Osteocyte (in vitro differentiated cells): ENCODE results near the gene ZNF629. TPM values are rescaled to one million over a fixed set of nuclear protein-coding genes. Genes with fewer than 3 reads are reported as not detected.

ENCODE experiments used
- DNase-seq: peaks from one replicate; pipeline ENCODE4 v3.0.0; 2021; ENCODE audit warnings: mixed read lengths; ENCODE audit not compliant: unreplicated experiment; ENCODE audit errors: extremely low spot score
- H3K27ac Mint-ChIP-seq: one replicate; pipeline ENCODE4 v1.8.0; 2021; ENCODE audit warnings: mild to moderate bottlenecking, mixed read lengths; ENCODE audit not compliant: unreplicated experiment
- H3K27me3 Mint-ChIP-seq: one replicate; pipeline ENCODE4 v1.8.0; 2021; ENCODE audit warnings: mixed read lengths; ENCODE audit not compliant: unreplicated experiment
- H3K36me3 Mint-ChIP-seq: one replicate; pipeline ENCODE4 v1.8.0; 2021; ENCODE audit warnings: mixed read lengths; ENCODE audit not compliant: unreplicated experiment
- H3K4me1 Mint-ChIP-seq: one replicate; pipeline ENCODE4 v1.8.0; 2021; ENCODE audit warnings: mixed read lengths; ENCODE audit not compliant: unreplicated experiment
- H3K4me3 Mint-ChIP-seq: one replicate; pipeline ENCODE4 v1.8.0; 2021; ENCODE audit warnings: mild to moderate bottlenecking, moderate library complexity, mixed read lengths; ENCODE audit not compliant: unreplicated experiment
- H3K9me3 Mint-ChIP-seq: one replicate; pipeline ENCODE4 v1.8.0; 2021; ENCODE audit warnings: mixed read lengths; ENCODE audit not compliant: unreplicated experiment
- CTCF ChIP-seq: fragments of 200-600 bp; sonication (generic); IDR thresholded peaks from 2 replicates; pipeline ENCODE4 v1.5.0; 2021; ENCODE audit warnings: antibody characterized with exemption, mild to moderate bottlenecking, moderate library complexity
- total RNA-seq: library from RNA; stranded (reverse); gene quantifications from 2 replicates; pipeline ENCODE4 v1.2.1, GENCODE V29; 2021

The ZNF629 gene
- total RNA-seq, 1 donor from 2014 or later: 26.7 TPM

GRCh38 chr16:30769379-30770089, 17.5 kb downstream of the ZNF629 start:
- Mint-ChIP-seq H3K4me3 (no peak overlapping the region), H3K36me3 (peaks cover 43% of the 10 kb centered on the region), H3K4me1 (peaks cover 6% of the 10 kb centered on the region), H3K27me3 (no peaks in the 10 kb centered on the region), H3K27ac (no peak overlapping the region), H3K9me3 (no peaks in the 10 kb centered on the region)
- TF ChIP-seq CTCF: no peak
- DNase-seq: no peak

GRCh38 chr16:30768583-30769181, 18.3 kb downstream of the ZNF629 start:
- no peak for DNase-seq

GRCh38 chr16:30767767-30768465, 19.1 kb downstream of the ZNF629 start:
- H3K9me3 Mint-ChIP-seq: no peaks in the 10 kb centered on the region
- peaks cover 45% of the 10 kb centered on the region for H3K36me3 Mint-ChIP-seq
- no peak for DNase-seq
- H3K4me1 Mint-ChIP-seq: peaks cover 9% of the 10 kb centered on the region
- no peaks in the 10 kb centered on the region for H3K27me3 Mint-ChIP-seq
- no peak overlapping the region for H3K27ac Mint-ChIP-seq
- no peak for TF ChIP-seq CTCF
- H3K4me3 Mint-ChIP-seq: no peak overlapping the region

More at GRCh38 chr16:30768583-30769181, 18.3 kb downstream of the ZNF629 start:
- Mint-ChIP-seq H3K27ac (no peak overlapping the region), H3K9me3 (no peaks in the 10 kb centered on the region), H3K36me3 (peaks cover 49% of the 10 kb centered on the region), H3K4me1 (peaks cover 4% of the 10 kb centered on the region), H3K4me3 (no peak overlapping the region), H3K27me3 (no peaks in the 10 kb centered on the region)
- TF ChIP-seq CTCF: no peak

- Mint-ChIP-seq H3K4me3 (no peak overlapping the region), H3K4me1 (peaks cover 13% of the 10 kb centered on the region), H3K9me3 (no peaks in the 10 kb centered on the region), H3K27me3 (no peaks in the 10 kb centered on the region), H3K27ac (no peak overlapping the region), H3K36me3 (peaks cover 37% of the 10 kb centered on the region)
- DNase-seq: no peak
- no peak for TF ChIP-seq CTCF
Observed at GRCh38 chr16:30766933-30767284, 20.1 kb downstream of the ZNF629 start.
